HL-60 (cell line): ENCODE data around the gene RUNX3.

Experiments used
- DNase-seq, 2 experiments: peaks; one replicate each; pipeline ENCODE4 v3.0.0-alpha.2; 2010 to 2020; ENCODE audit warnings: low read depth in 1 of 2, low spot score in 1 of 2
- H3K27ac ChIP-seq: fragments of 250-450 bp; sonication (Bioruptor Pico); replicated peaks from 2 replicates; pipeline ENCODE4 v1.5.1; 2020; ENCODE audit warnings: mild to moderate bottlenecking, moderate library complexity
- H3K27me3 ChIP-seq: fragments of 250-450 bp; sonication (Bioruptor Pico); 2 replicates; pipeline ENCODE4 v1.5.1; 2021; ENCODE audit warnings: mild to moderate bottlenecking, moderate library complexity; ENCODE audit not compliant: insufficient read depth, poor library complexity, severe bottlenecking
- H3K4me3 ChIP-seq: replicated peaks from 2 replicates; pipeline ENCODE4 v1.5.1; 2011; ENCODE audit warnings: mild to moderate bottlenecking, control low read depth, low read length; ENCODE audit not compliant: insufficient read depth
- GABPA ChIP-seq: IDR thresholded peaks from 2 replicates; pipeline ENCODE4 v1.6.1; 2012; ENCODE audit warnings: low read depth
- POLR2AphosphoS5 ChIP-seq: IDR thresholded peaks from 2 replicates; pipeline ENCODE4 v1.6.1; 2012; ENCODE audit warnings: low read depth
- SPI1 ChIP-seq: IDR thresholded peaks from 2 replicates; pipeline ENCODE4 v1.6.1; 2012; ENCODE audit warnings: low read depth, mild to moderate bottlenecking, borderline replicate concordance
- TF ChIP-seq, protein P1 (sequence below): IDR thresholded peaks from one replicate; pipeline ENCODE4 v1.5.1; 2011; ENCODE audit warnings: low read length, control low read depth, inconsistent platforms; ENCODE audit not compliant: insufficient read depth
- TF ChIP-seq, protein P2 (sequence below): IDR thresholded peaks from 2 replicates; pipeline ENCODE4 v1.6.1; 2012; ENCODE audit warnings: low read depth; ENCODE audit not compliant: insufficient replicate concordance

Gene RUNX3

GRCh38 chr1:24940231-24940630 is 10.2 kb upstream of the RUNX3 start:
- Histone ChIP-seq H3K4me3 (no peak overlapping the region), H3K27ac (no peak overlapping the region), H3K27me3 (no peaks in the 10 kb centered on the region)
- no peak for TF ChIP-seq GABPA
- TF ChIP-seq, protein P1, sequence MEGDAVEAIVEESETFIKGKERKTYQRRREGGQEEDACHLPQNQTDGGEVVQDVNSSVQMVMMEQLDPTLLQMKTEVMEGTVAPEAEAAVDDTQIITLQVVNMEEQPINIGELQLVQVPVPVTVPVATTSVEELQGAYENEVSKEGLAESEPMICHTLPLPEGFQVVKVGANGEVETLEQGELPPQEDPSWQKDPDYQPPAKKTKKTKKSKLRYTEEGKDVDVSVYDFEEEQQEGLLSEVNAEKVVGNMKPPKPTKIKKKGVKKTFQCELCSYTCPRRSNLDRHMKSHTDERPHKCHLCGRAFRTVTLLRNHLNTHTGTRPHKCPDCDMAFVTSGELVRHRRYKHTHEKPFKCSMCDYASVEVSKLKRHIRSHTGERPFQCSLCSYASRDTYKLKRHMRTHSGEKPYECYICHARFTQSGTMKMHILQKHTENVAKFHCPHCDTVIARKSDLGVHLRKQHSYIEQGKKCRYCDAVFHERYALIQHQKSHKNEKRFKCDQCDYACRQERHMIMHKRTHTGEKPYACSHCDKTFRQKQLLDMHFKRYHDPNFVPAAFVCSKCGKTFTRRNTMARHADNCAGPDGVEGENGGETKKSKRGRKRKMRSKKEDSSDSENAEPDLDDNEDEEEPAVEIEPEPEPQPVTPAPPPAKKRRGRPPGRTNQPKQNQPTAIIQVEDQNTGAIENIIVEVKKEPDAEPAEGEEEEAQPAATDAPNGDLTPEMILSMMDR = no peak
- TF ChIP-seq POLR2AphosphoS5 = no peak
- TF ChIP-seq, protein P2, sequence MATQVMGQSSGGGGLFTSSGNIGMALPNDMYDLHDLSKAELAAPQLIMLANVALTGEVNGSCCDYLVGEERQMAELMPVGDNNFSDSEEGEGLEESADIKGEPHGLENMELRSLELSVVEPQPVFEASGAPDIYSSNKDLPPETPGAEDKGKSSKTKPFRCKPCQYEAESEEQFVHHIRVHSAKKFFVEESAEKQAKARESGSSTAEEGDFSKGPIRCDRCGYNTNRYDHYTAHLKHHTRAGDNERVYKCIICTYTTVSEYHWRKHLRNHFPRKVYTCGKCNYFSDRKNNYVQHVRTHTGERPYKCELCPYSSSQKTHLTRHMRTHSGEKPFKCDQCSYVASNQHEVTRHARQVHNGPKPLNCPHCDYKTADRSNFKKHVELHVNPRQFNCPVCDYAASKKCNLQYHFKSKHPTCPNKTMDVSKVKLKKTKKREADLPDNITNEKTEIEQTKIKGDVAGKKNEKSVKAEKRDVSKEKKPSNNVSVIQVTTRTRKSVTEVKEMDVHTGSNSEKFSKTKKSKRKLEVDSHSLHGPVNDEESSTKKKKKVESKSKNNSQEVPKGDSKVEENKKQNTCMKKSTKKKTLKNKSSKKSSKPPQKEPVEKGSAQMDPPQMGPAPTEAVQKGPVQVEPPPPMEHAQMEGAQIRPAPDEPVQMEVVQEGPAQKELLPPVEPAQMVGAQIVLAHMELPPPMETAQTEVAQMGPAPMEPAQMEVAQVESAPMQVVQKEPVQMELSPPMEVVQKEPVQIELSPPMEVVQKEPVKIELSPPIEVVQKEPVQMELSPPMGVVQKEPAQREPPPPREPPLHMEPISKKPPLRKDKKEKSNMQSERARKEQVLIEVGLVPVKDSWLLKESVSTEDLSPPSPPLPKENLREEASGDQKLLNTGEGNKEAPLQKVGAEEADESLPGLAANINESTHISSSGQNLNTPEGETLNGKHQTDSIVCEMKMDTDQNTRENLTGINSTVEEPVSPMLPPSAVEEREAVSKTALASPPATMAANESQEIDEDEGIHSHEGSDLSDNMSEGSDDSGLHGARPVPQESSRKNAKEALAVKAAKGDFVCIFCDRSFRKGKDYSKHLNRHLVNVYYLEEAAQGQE = no peak
- TF ChIP-seq SPI1 = no peak
- no peak for DNase-seq

- no peak for DNase-seq
- Histone ChIP-seq H3K27ac (no peak overlapping the region), H3K27me3 (no peaks in the 10 kb centered on the region), H3K4me3 (no peak overlapping the region)
- TF ChIP-seq, protein P2 = no peak
- no peak for TF ChIP-seq POLR2AphosphoS5
- no peak for TF ChIP-seq GABPA
- no peak for TF ChIP-seq SPI1
- TF ChIP-seq, protein P1 = no peak
These were observed 9.7 kb upstream of the RUNX3 start for GRCh38 chr1:24939675-24940193.

DNA sequence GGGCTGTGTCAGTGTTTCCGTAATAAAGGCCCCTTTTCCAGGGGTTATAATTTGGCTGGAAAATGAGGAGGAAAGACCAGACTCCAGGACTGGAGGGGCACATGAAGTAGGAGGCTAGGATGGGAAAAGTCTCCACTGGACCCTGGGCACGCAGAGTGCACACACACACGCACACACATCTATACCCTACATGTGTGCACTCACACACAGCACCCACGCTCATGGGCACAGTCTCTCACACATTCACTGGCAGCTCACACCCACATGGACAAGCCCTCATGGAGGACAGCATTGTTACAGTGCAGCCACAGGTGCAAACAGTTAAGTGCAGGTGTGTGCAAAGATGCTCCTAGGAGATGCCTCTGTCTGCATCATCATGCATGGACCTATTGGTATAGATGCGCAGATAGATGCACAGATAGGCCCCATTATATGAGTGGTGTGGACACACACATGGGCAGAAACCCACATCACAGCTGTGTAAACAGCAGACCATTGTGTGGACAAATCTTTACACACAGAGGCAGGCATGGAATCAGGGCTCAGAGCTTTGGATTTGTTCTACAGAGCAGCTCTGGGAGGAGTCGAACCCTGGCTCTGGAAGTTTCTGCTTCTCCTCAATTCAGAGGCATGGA is 9.1 kb upstream of the RUNX3 start:
- DNase-seq = no peak
- TF ChIP-seq GABPA (no peak), POLR2AphosphoS5 (no peak), SPI1 (no peak)
- TF ChIP-seq, protein P1 = no peak
- TF ChIP-seq, protein P2 = no peak

More for the DNA sequence above, 9.1 kb upstream of the RUNX3 start:
- Histone ChIP-seq H3K27me3 (no peaks in the 10 kb centered on the region), H3K27ac (no peak overlapping the region), H3K4me3 (no peak overlapping the region)
